ENCODE results near the gene CFAP65.

GRCh38 chr2:218988164-218988563, 53.2 kb downstream of the CFAP65 start:
- TF ChIP-seq POLR2A (IDR thresholded peaks at IDR 0.05; ENCODE audit: low read length): no peak
- TF ChIP-seq GATA1 (IDR thresholded peaks at IDR 0.05; ENCODE audit: low read depth, low read length): no peak

All from erythroblast (primary cell).